ENCODE data around the gene ATG13.
"Not testable (repeated sequence)": the region's sequence is repeated elsewhere in the genome, so short reads cannot be mapped to it uniquely, and the experiment has no call there.

The ATG13 gene

DNA sequence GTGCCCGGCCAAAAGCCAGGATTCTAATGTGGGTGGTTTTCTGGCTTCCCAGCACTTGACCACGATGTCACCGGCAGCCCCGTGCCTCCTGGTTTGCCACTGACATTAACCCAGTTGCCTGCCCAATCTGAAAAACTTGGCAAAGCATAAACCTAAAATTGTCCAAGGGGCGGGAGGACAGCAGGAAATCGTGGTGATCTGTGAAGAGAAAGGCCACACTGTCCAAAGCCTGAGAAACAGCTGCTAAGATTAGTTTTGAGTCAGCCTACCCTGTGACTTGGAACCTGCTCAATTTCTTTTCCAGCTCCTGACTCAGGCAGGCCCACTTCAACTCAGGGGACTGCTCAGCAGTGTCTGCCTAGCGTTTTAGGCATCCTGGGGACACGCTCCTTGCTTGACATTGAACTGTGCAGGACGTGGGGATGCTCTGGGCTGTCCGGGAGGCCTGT lies 93.5 kb downstream of the ATG13 start:
- Histone ChIP-seq H2AFZ (ENCODE audit: low read length) (no peak overlapping the region), H3F3A (ENCODE audit: insufficient read depth, low read length) (no peaks in the 10 kb centered on the region), H3K27me3 (ENCODE audit: insufficient read depth, low read length) (no peaks in the 10 kb centered on the region), H3K27ac (ENCODE audit: low read depth, low read length, poor library complexity, severe bottlenecking) (no peak overlapping the region), H3K36me3 (ENCODE audit: insufficient read depth, low read length) (peaks cover 7% of the 10 kb centered on the region), H3K9ac (ENCODE audit: low read length) (no peak overlapping the region), H4K20me1 (ENCODE audit: insufficient read depth, low read length) (no peaks in the 10 kb centered on the region), H3K9me2 (ENCODE audit: low read depth, low read length) (no peaks in the 10 kb centered on the region), H3K4me2 (ENCODE audit: low read length) (no peak overlapping the region), H3K4me1 (ENCODE audit: insufficient read depth, low read length, severe bottlenecking) (no peaks in the 10 kb centered on the region), H3K9me3 (ENCODE audit: low read length) (no peaks in the 10 kb centered on the region), H3K4me3 (ENCODE audit: low read depth, low read length, poor library complexity, severe bottlenecking) (no peak overlapping the region), H3K79me2 (ENCODE audit: insufficient read depth, low read length) (no peaks in the 10 kb centered on the region)
- TF ChIP-seq, protein P1, sequence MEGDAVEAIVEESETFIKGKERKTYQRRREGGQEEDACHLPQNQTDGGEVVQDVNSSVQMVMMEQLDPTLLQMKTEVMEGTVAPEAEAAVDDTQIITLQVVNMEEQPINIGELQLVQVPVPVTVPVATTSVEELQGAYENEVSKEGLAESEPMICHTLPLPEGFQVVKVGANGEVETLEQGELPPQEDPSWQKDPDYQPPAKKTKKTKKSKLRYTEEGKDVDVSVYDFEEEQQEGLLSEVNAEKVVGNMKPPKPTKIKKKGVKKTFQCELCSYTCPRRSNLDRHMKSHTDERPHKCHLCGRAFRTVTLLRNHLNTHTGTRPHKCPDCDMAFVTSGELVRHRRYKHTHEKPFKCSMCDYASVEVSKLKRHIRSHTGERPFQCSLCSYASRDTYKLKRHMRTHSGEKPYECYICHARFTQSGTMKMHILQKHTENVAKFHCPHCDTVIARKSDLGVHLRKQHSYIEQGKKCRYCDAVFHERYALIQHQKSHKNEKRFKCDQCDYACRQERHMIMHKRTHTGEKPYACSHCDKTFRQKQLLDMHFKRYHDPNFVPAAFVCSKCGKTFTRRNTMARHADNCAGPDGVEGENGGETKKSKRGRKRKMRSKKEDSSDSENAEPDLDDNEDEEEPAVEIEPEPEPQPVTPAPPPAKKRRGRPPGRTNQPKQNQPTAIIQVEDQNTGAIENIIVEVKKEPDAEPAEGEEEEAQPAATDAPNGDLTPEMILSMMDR (IDR thresholded peaks at IDR 0.05; ENCODE audit: low read length) = no peak
- no peak for TF ChIP-seq EZH2 (IDR thresholded peaks at IDR 0.05; ENCODE audit: borderline replicate concordance, low read length)

DNA sequence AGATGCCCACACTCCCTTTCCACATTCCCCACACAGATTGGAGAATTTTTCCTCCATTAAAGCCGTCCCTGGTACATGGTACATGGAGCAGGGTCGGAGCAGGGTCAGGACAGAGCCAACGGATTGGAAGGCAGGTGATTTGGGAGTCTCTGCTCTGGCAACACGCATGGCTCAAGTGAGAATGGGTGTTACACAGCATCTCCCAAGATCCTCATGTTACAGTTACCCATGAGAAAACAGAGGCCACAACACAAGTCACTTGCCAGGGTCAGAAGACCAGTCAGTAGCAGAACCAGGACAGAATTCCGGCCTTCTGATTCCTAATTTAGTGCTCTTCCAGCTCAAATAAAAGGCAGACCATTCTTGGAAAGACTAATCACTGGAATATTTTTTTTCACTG lies 94.0 kb downstream of the ATG13 start:
- Histone ChIP-seq H3K79me2 (ENCODE audit: insufficient read depth, low read length) (no peaks in the 10 kb centered on the region), H4K20me1 (ENCODE audit: insufficient read depth, low read length) (no peaks in the 10 kb centered on the region), H3K27ac (ENCODE audit: low read depth, low read length, poor library complexity, severe bottlenecking) (no peak overlapping the region), H3K36me3 (ENCODE audit: insufficient read depth, low read length) (0 out of 2 replicates have a peak, but pooled peaks cover 5% of the 10 kb centered on the region), H3K9me3 (ENCODE audit: low read length) (no peaks in the 10 kb centered on the region), H3K4me3 (ENCODE audit: low read depth, low read length, poor library complexity, severe bottlenecking) (no peak overlapping the region), H3K4me1 (ENCODE audit: insufficient read depth, low read length, severe bottlenecking) (no peaks in the 10 kb centered on the region), H3K9ac (ENCODE audit: low read length) (no peak overlapping the region), H3K27me3 (ENCODE audit: insufficient read depth, low read length) (no peaks in the 10 kb centered on the region), H3K4me2 (ENCODE audit: low read length) (no peak overlapping the region), H3F3A (ENCODE audit: insufficient read depth, low read length) (no peaks in the 10 kb centered on the region), H2AFZ (ENCODE audit: low read length) (no peak overlapping the region), H3K9me2 (ENCODE audit: low read depth, low read length) (no peaks in the 10 kb centered on the region)
- TF ChIP-seq, protein P1 (IDR thresholded peaks at IDR 0.05; ENCODE audit: low read length) = no peak
- TF ChIP-seq EZH2 (IDR thresholded peaks at IDR 0.05; ENCODE audit: borderline replicate concordance, low read length) = no peak

GRCh38 chr11:46712874-46713576 lies 95.7 kb downstream of the ATG13 start:
- Histone ChIP-seq H4K20me1 (ENCODE audit: insufficient read depth, low read length) (no peaks in the 10 kb centered on the region), H3K4me1 (ENCODE audit: insufficient read depth, low read length, severe bottlenecking) (peaks cover 1% of the 10 kb centered on the region), H3K9me3 (ENCODE audit: low read length) (no peaks in the 10 kb centered on the region), H2AFZ (ENCODE audit: low read length) (no peak overlapping the region), H3F3A (ENCODE audit: insufficient read depth, low read length) (no peaks in the 10 kb centered on the region), H3K9me2 (ENCODE audit: low read depth, low read length) (no peaks in the 10 kb centered on the region), H3K4me2 (ENCODE audit: low read length) (no peak overlapping the region), H3K27ac (ENCODE audit: low read depth, low read length, poor library complexity, severe bottlenecking) (no peak overlapping the region), H3K36me3 (ENCODE audit: insufficient read depth, low read length) (no peaks in the 10 kb centered on the region), H3K9ac (ENCODE audit: low read length) (no peak overlapping the region), H3K79me2 (ENCODE audit: insufficient read depth, low read length) (no peaks in the 10 kb centered on the region), H3K27me3 (ENCODE audit: insufficient read depth, low read length) (no peaks in the 10 kb centered on the region), H3K4me3 (ENCODE audit: low read depth, low read length, poor library complexity, severe bottlenecking) (no peak overlapping the region)
- TF ChIP-seq, protein P1 (IDR thresholded peaks at IDR 0.05; ENCODE audit: low read length) = no peak
- TF ChIP-seq EZH2 (IDR thresholded peaks at IDR 0.05; ENCODE audit: borderline replicate concordance, low read length) = no peak

DNA sequence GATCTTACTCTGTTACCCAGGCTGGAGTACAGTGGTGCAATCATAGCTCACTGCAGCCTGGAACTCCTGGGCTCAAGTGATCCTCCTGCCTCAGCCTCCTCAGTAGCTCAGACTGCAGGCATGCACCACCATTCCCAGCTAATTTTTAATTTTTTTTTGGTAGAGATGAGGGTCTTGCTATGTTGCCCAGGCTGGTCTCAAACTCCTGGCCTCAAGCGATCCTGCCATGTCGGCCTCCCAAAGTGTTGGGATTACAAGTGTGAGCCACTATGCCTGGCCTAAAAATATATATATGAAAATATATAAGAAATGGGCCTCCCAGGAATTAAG lies 100.4 kb downstream of the ATG13 start:
- H3K9me3 ChIP-seq (ENCODE audit: low read length); H4K20me1 ChIP-seq (ENCODE audit: insufficient read depth, low read length); H3K4me3 ChIP-seq (ENCODE audit: low read depth, low read length, poor library complexity, severe bottlenecking); H2AFZ ChIP-seq (ENCODE audit: low read length); H3K4me1 ChIP-seq (ENCODE audit: insufficient read depth, low read length, severe bottlenecking); H3F3A ChIP-seq (ENCODE audit: insufficient read depth, low read length); H3K79me2 ChIP-seq (ENCODE audit: insufficient read depth, low read length); H3K27me3 ChIP-seq (ENCODE audit: insufficient read depth, low read length); H3K27ac ChIP-seq (ENCODE audit: low read depth, low read length, poor library complexity, severe bottlenecking); H3K9me2 ChIP-seq (ENCODE audit: low read depth, low read length); H3K36me3 ChIP-seq (ENCODE audit: insufficient read depth, low read length); H3K4me2 ChIP-seq (ENCODE audit: low read length); H3K9ac ChIP-seq (ENCODE audit: low read length): not testable (repeated sequence)

Measured in OCI-LY1 (cell line).